B cell (primary cell): ENCODE results near the gene SP100. TPM values are rescaled to one million over a fixed set of nuclear protein-coding genes. Genes with fewer than 3 reads are reported as not detected.

ENCODE experiments used
- ATAC-seq: fragments of 200-7000 bp; cut with Tn5 transposase; one replicate; pipeline ENCODE4 v1.10.0; 2021; ENCODE audit warnings: low read depth, mild to moderate bottlenecking, moderate number of reproducible peaks, moderate library complexity
- CTCF ChIA-PET: fragments of 350-600 bp; sonication (Branson Sonifier 250); formaldehyde crosslinking; loops from one replicate; lab custom pipeline; 2021; ENCODE audit warnings: antibody characterized with exemption, inconsistent platforms; lab: Charles Lee
- POLR2A ChIA-PET: fragments of 350-600 bp; sonication (Branson Sonifier 250); formaldehyde crosslinking; loops from one replicate; lab custom pipeline; 2021; ENCODE audit warnings: antibody characterized with exemption; lab: Charles Lee
- DNase-seq: peaks from one replicate; pipeline ENCODE4 v3.0.0; 2013
- H2AFZ ChIP-seq: 2 replicates; pipeline ENCODE4 v1.6.1; 2012; ENCODE audit warnings: mild to moderate bottlenecking, low read depth, low read length; ENCODE audit not compliant: insufficient read depth, poor library complexity, severe bottlenecking
- H3K27ac ChIP-seq, 2 donors: 1 replicate in 1 of 2; 2 replicates in 1 of 2; pipeline ENCODE4 v1.5.1; 2012 to 2013; ENCODE audit warnings: low read length in 2 of 2, mild to moderate bottlenecking in 2 of 2, moderate library complexity in 1 of 2
- H3K27me3 ChIP-seq, 4 experiments: fragments of 200-600 bp in 1 of 4; sonication (generic) in 1 of 4; replicated peaks in 1 of 4; 1 replicate in 2 of 4; 2 replicates in 2 of 4; pipeline versions ENCODE4 v1.6.1 to v1.7.0; 2013 to 2016; ENCODE audit warnings: low read length in 3 of 4, mild to moderate bottlenecking in 2 of 4, mixed read lengths in 1 of 4, moderate library complexity in 1 of 4; ENCODE audit not compliant: insufficient read depth in 4 of 4, control insufficient read depth in 3 of 4; ENCODE audit errors: control extremely low read depth in 1 of 4
- H3K36me3 ChIP-seq, 2 experiments: replicated peaks in 1 of 2; 1 replicate in 1 of 2; 2 replicates in 1 of 2; pipeline versions ENCODE4 v1.6.1 to v1.7.1; 2013; ENCODE audit warnings: low read length in 1 of 2; ENCODE audit not compliant: insufficient read depth in 2 of 2, control insufficient read depth in 1 of 2; ENCODE audit errors: control extremely low read depth in 1 of 2, extremely low read depth in 1 of 2
- H3K4me1 ChIP-seq, 2 donors: fragments of 200-600 bp in 1 of 2; sonication (generic) in 1 of 2; 1 replicate in 1 of 2; 2 replicates in 1 of 2; pipeline versions ENCODE4 v1.5.1 to v1.6.1; 2013 to 2017; ENCODE audit warnings: low read length in 2 of 2; ENCODE audit not compliant: control insufficient read depth in 2 of 2, insufficient read depth in 2 of 2
- H3K4me2 ChIP-seq: replicated peaks from 2 replicates; pipeline ENCODE3; 2012; ENCODE audit warnings: mild to moderate bottlenecking, low read depth, low read length; ENCODE audit not compliant: poor library complexity, severe bottlenecking
- H3K4me3 ChIP-seq, 5 experiments: fragments of 200-600 bp in 1 of 5; sonication (generic) in 1 of 5; 1 replicate in 3 of 5; 2 replicates in 2 of 5; pipeline versions ENCODE4 v1.5.1 to v1.7.0; 2011 to 2016; ENCODE audit warnings: low read length in 4 of 5, mild to moderate bottlenecking in 4 of 5, low read depth in 2 of 5, control low read depth in 1 of 5, moderate library complexity in 1 of 5; ENCODE audit not compliant: insufficient read depth in 1 of 5; ENCODE audit errors: control extremely low read depth in 1 of 5, extremely low read depth in 1 of 5
- H3K79me2 ChIP-seq: fragments of 200-600 bp; sonication (generic); one replicate; pipeline ENCODE4 v1.6.0; 2016; ENCODE audit warnings: low read length; ENCODE audit not compliant: control insufficient read depth, insufficient read depth
- H3K9ac ChIP-seq: fragments of 200-600 bp; sonication (generic); 2 replicates; pipeline ENCODE4 v1.6.1; 2017; ENCODE audit warnings: mild to moderate bottlenecking, low read length, moderate library complexity
- H3K9me3 ChIP-seq, 3 donors: one replicate each; pipeline versions ENCODE4 v1.6.1 to v1.7.1; 2013; ENCODE audit warnings: low read length in 2 of 3; ENCODE audit not compliant: control insufficient read depth in 2 of 3, insufficient read depth in 1 of 3; ENCODE audit errors: control extremely low read depth in 1 of 3
- H4K20me1 ChIP-seq: 2 replicates; pipeline ENCODE4 v1.6.0; 2012; ENCODE audit warnings: mild to moderate bottlenecking, low read length; ENCODE audit not compliant: insufficient read depth, control insufficient read depth, poor library complexity, severe bottlenecking
- H3K27ac Mint-ChIP-seq: one replicate; pipeline ENCODE4 v1.8.0; 2021; ENCODE audit warnings: mixed read lengths
- H3K27me3 Mint-ChIP-seq: one replicate; pipeline ENCODE4 v1.8.0; 2021; ENCODE audit warnings: mixed read lengths
- H3K4me1 Mint-ChIP-seq: one replicate; pipeline ENCODE4 v1.8.0; 2021; ENCODE audit warnings: mixed read lengths
- H3K4me3 Mint-ChIP-seq: one replicate; pipeline ENCODE4 v1.8.0; 2021; ENCODE audit warnings: mixed read lengths
- H3K9me3 Mint-ChIP-seq: one replicate; pipeline ENCODE4 v1.8.0; 2022; ENCODE audit warnings: mixed read lengths; ENCODE audit not compliant: insufficient read depth
- CTCF ChIP-seq: fragments of 200-600 bp; IDR thresholded peaks from one replicate; pipeline ENCODE4 v1.8.0; 2022; ENCODE audit warnings: antibody characterized with exemption, mild to moderate bottlenecking
- EZH2 ChIP-seq: IDR thresholded peaks from 2 replicates; pipeline ENCODE4 v1.6.1; 2012; ENCODE audit warnings: borderline replicate concordance, low read depth, mild to moderate bottlenecking, moderate library complexity, low read length; ENCODE audit not compliant: insufficient read depth, poor library complexity, severe bottlenecking
- WGBS: methylation state at CpG from one replicate; pipeline ENCODE4 v1.1.5; 2013; ENCODE audit warnings: missing lambda C conversion rate; ENCODE audit not compliant: insufficient coverage; 5-methylcytosine and 5-hydroxymethylcytosine counted together
- intact Hi-C: fragments of 100-400 bp; cut with micrococcal nuclease; formaldehyde crosslinking; loops from one replicate; pipeline ENCODE4 v1.10.0; 2022
- polyA plus RNA-seq: library from polyadenylated mRNA; depleted of rRNA; stranded (reverse); fragments of >200 nt; gene quantifications from 2 replicates; pipeline ENCODE4 v1.2.3, GENCODE V29; 2012
- total RNA-seq, 2 donors: library from RNA; stranded (reverse); fragments of 120-200 nt in 1 of 2; gene quantifications; 1 replicate in 1 of 2; 2 replicates in 1 of 2; pipeline versions ENCODE4 v1.2.3 to v1.2.4, GENCODE V29; 2013 to 2022

Gene SP100
- total and polyA plus RNA-seq, 2 donors (not counting 1 experiment from before 2014, with no cell fraction given), result 209 to 554 TPM

DNA sequence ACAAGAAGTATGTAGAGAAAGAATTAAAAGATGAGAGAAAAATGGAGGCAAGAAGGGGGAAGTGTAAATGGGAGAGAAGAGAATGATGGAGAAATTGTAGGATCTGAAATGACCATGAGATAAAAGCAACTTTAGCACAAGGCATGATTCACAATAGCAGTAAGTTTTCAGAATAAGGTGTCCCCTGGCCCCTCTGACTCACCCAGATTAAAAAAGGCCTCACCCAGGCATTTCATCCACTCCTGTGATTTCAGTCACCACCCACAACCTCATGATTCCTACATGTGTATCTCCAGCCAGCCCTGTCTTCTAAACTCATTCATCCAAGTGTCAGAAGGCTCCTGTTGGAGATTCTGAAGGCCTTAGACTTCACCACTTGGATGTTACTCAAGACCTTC lies 56.6 kb downstream of the SP100 start:
- Histone ChIP-seq H3K4me1 (peaks cover 46 to 50% of the 10 kb centered on the region in 2 donors), H3K4me3 (no peak overlapping the region), H4K20me1 (no peaks in the 10 kb centered on the region), H3K36me3 (peaks cover 10 to 70% of the 10 kb centered on the region in 2 experiments), H3K9ac (no peak overlapping the region), H3K27ac (peak overlapping the region; percentile 46 to 81), H3K9me3 (peaks cover 5 to 16% (median 15%) of the 10 kb centered on the region in 3 donors), H3K4me2 (peak overlapping the region; percentile 18), H2AFZ (no peak overlapping the region), H3K79me2 (peaks cover 4% of the 10 kb centered on the region), H3K27me3 (no peaks in the 10 kb centered on the region)
- H3K27me3 Mint-ChIP-seq, result no peaks in the 10 kb centered on the region
- peak overlapping the region; percentile 24 for H3K4me3 Mint-ChIP-seq
- ChIA-PET CTCF (interaction anchor here (1.2 kb wide), 1 partner anchor 24 kb away, joined by 4 read pairs; no protein-coding TSS in a partner anchor), POLR2A (interaction anchor here (0.6 to 1.3 kb wide), 4 partner anchors 24 to 146 kb away, joined by 3 to 7 read pairs (median 3); partner anchors contain the start of gene SP140L)
- peaks cover 18% of the 10 kb centered on the region for H3K9me3 Mint-ChIP-seq
- H3K4me1 Mint-ChIP-seq, result peaks cover 50% of the 10 kb centered on the region
- DNase-seq (no peak), ATAC-seq (peak; percentile 50)
- TF ChIP-seq CTCF (no peak), EZH2 (no peak)
- intact Hi-C loops, result loop anchor here (1.0 to 5.0 kb wide), 4 partner anchors 24 to 139 kb away; no protein-coding TSS in a partner anchor
- H3K27ac Mint-ChIP-seq, result peak overlapping the region; percentile 86

DNA sequence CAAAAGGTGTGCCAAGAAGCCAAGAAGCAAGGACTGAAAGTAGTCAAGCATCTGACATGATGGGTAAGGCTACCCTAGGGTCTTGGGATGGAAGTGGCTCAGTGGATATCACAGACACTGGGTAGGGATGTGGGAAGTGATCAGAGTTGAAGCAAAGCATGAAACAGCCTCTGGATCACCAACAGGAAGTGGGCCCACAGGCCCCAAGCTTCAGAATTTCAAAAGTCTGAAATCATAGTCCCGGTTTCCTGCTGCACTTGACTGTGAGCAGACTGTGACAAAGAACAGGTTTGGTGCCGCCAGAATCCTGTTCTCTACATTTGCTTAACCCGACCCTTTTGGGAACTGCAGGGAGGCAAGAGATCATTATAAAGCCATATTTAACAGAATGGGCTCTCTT lies 57.4 kb downstream of the SP100 start:
- Mint-ChIP-seq H3K4me3 (peak overlapping the region; percentile 24), H3K27ac (peak overlapping the region; percentile 86), H3K27me3 (no peaks in the 10 kb centered on the region), H3K9me3 (peaks cover 16% of the 10 kb centered on the region), H3K4me1 (peaks cover 49% of the 10 kb centered on the region)
- no peak overlapping the region for H3K4me2 ChIP-seq
- no peaks in the 10 kb centered on the region for H4K20me1 ChIP-seq
- TF ChIP-seq CTCF (no peak), EZH2 (no peak)
- POLR2A ChIA-PET, result no interaction called here
- peaks cover 7% of the 10 kb centered on the region for H3K79me2 ChIP-seq
- DNase-seq (peak; percentile 31), ATAC-seq (no peak)
- H3K36me3 ChIP-seq, result peaks cover 8 to 65% of the 10 kb centered on the region in 2 experiments
- peaks cover 5 to 16% (median 15%) of the 10 kb centered on the region in 3 donors for H3K9me3 ChIP-seq
- no peak overlapping the region for H3K9ac ChIP-seq
- H3K27me3 ChIP-seq, result no peaks in the 10 kb centered on the region
- CTCF ChIA-PET, result interaction anchor here (1.1 kb wide), 1 partner anchor 137 kb away, joined by 4 read pairs; no protein-coding TSS in a partner anchor
- intact Hi-C loops, result loop anchor here (2.0 to 5.0 kb wide), 3 partner anchors 23 to 36 kb away; no protein-coding TSS in a partner anchor
- H2AFZ ChIP-seq, result no peak overlapping the region
- 18% methylated on average over 2 of the region's 3 CpGs for WGBS
- peak overlapping the region; percentile 46 to 81 for H3K27ac ChIP-seq
- H3K4me3 ChIP-seq, result no peak overlapping the region
- peaks cover 46 to 50% of the 10 kb centered on the region in 2 donors for H3K4me1 ChIP-seq
